HG02763 (cell line): ENCODE results near the gene RESP18.

ENCODE experiments used
- ATAC-seq: cut with Tn5 transposase; IDR thresholded peaks from one replicate; pipeline ENCODE4 v1.9.1; 2021; ENCODE audit warnings: mild to moderate bottlenecking, moderate library complexity; ENCODE audit not compliant: unreplicated experiment

RESP18 gene

DNA sequence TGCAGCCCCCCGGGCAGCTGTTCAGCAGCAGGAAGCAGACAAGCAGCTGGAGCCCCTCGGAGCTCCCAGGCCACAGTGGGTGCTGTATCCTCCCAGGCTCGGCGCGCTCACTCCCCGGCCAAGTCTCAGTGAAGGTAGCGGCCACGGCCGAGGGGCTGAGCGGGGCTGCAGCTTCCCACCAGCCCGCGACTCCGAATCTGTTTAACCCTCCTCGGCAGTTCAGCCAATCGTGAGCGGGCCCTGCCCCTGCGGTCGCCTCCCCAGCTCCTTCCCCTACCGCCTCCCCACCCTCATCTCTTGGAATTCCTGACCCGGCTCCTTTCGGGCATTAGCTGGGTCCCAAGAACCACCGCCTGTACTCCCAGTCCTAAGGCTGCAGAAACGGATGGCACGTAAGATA lies at the start of gene RESP18:
TSS of gene RESP18 (minus strand) at position 203 of the 400 bp plus-strand sequence.
- ATAC-seq = no peak

DNA sequence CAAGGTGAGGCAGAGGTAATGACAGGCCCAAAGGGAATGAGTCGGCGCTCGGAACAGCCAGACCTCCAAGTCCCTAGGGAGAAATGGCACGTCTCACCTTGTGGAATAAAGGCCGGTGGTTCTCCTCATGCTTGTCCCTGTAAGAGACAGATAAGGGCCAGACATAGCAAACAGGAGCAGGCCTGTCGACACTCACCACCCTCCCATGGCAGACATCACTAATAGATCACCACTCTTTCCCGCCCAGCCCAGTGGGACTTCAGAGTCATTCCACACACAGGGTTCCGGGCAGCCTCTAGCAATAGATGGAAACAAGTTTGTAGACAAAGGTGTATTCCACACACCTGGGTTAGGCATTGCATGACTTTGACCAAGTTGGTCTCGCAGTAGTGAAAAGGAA lies 48.9 kb upstream of the RESP18 start:
- ATAC-seq = no peak

DNA sequence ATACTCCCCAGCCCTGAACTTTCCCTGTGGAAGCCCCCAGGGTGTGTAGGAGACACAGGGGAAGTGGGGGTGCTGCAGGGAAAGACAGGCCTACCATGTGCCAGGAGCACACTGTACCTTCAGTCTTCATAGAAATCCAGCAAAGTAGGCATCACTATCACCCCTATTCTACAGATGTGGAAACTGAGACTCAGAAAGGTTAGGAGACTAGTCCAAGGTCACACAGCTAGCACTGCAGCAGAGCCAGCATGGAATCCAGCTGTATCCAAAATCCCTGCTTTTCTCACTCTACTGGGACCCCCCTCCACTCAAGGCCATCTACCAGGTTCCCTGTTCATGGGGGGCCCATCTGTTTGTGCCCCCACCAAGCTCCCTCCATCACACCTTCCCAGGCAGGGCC lies 48.4 kb upstream of the RESP18 start:
- ATAC-seq = no peak

DNA sequence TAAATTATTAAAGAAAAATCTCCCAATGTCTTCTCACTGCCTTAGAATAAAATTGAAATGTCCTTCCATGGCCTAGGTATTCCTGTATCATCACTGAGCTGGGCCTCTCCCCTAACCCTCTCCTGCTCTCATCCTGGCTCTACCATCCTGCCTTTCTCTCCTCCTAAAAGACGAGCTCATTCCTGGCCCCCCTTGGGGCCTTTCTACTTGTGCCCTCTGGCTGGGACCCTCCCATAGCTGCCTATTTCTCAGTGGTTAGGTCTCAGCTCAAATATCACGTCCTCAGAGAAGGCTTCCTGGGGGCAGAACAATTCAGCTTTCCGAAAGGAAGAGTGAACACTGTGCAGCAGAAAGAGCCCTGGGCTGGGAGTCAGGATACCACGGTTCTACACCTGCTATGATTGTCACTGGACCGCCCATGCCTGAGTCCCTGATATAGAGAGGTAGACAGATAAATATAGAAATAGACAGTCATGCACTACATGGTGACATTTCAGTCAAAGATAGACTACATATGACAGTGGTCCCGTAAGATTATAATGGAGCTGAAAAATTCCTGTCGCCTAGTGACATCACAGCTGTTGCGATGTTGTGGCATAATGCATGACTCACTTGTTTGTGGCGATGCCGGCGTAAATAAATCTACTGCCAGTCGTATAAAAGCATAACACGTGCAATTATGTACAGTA lies 45.8 kb upstream of the RESP18 start:
- no peak for ATAC-seq

DNA sequence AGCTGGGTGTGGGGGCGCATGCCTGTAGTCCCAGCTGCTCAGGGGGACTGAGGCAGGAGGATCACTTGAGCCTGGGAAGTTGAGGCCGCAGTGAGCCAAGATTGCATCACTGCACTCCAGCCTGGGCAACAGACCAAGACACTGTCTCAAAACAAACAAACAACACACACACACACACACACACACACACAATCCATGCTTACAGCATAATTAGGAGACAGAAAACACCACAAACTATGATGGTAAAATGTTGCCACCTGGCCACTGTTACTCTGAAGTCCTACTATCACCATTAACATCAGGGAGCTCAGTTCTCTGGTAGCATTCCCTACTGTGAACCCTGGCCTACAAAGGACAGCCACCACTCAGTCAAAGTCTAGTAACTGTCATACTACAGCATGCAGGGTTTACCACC lies 36.9 kb upstream of the RESP18 start:
- no peak for ATAC-seq

DNA sequence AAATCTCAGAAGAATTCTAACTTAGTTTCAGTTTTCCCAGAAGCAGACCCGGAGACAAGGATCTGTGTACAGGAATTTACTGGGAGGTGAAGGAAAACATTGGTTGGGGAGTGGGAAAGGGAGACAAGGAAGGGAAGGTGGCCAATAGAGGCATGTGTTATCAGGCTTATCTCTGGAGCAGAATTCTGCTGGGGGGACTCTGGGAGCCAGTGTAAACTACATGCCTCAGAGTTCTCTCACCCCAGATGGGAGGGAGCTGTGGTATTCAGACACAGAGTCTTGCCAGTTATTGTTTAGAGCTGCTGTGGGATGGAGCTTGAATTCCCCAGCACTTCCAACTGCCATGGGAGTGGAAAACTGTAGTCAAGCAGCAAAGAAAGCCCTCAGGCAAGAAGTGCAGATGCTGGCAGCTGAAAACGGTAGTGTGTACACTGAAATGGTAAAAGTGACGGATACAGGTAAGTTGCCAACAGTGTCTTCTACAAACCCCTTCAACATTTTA lies 36.2 kb upstream of the RESP18 start:
- no peak for ATAC-seq

DNA sequence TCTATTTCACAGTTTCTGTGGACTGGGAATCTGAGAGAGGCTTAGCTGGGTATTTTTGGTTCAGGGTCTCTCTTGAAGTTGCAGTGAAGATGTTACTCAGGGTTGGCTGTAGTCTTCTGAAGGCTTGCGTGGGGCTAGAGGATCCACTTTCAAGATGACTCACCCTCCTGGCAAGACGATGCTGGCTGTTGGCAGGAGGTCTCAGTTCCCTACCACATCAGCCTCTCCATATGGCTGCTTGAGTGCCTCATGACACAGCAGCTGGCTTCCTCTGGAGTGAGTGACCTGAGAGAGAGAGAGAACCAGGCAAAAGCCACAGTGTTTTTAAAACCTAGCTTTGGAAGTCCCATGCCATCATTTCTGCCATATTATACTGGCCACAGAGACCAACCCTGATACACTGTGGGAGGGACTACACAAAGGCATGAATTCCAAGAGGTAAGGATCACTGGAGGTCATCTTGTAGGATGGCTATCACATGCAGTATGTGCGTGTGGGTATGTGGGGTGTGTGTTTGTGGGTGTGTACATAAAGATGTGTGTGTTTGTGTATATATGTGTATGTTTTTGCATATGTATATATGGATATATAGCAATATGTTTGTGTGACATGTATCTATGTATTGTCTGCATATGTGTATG lies 30.1 kb upstream of the RESP18 start:
- ATAC-seq = no peak

DNA sequence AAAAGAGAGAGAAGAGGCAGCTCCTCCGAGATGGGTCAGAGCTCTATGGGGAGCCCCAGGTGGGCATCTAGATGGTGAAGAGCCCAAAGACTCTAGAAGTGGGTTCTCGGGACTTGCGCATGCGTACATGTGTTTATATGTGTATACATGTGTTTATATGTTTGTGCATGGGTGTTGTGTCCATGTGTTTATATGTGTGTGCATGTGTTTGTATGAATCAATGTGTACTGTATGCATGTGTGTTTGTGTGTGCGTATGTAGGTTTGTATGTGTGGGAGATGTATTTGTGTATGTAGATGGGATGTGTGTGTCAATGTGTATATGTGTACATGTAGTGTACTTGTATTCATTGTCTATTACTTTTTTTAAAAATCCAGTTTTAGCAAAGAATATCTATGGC lies 29.5 kb upstream of the RESP18 start:
- ATAC-seq = no peak

DNA sequence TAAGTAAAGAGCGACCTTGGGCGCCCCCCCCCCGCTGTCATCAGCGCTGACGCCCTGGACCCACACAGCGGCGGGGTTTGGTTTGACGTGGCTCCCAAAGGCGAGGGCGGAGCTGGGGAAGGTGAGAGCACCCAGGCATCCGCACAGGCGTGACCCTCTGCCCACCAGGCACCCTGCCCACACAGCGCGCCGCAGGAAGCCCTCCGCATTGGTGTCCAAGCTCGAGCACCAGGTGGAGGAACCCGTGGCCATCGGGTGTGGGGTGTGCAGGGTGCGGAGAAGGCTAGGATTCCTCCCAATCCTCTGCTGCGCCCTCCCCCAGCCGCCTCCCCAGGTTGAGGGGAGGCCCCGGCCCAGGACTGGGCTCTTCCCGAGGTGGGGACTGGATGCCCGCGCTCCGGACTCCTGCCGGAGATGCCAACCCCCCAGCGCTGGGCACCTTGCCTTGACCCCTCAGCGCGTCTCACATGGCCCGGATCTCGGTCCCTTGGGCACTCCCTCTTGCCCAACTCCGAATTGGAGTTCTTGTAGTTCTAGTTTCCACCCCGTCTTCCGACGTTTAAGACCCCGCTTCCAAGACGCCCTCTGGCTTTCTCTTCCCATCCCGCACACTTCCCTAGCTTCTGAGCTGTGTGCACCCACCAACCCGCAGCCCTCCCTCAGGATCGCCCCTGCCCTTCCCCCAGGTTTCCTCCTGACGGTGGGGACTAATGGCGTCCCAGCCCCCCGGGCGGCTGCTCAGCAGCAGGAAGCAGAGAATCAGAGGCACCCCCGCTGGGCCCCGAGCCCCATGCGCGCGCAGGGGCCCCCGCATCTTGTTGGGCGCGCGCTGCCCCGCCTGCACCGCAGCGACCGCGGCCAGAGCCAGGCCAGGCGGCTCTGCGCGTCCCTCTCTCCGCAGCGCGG lies 25.9 kb upstream of the RESP18 start:
- no peak for ATAC-seq

DNA sequence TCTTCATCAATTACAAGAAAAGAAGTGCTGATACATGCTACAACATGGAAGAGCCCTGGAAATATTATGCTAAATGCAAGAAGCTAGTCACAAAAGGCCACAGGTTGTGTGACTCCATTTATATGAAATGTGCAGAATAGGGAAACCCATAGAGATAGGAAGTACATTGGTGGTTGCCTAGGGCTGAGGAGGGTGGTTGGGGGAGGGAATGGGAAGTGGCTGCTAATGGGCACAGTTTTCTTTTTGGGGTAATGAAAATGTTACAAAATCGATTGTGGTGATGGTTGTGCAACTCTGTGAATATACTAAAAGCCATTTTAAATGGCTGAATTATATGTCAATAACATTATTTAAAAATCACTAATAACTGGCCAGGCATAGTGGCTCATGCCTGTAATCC lies 24.3 kb upstream of the RESP18 start:
- ATAC-seq = no peak

DNA sequence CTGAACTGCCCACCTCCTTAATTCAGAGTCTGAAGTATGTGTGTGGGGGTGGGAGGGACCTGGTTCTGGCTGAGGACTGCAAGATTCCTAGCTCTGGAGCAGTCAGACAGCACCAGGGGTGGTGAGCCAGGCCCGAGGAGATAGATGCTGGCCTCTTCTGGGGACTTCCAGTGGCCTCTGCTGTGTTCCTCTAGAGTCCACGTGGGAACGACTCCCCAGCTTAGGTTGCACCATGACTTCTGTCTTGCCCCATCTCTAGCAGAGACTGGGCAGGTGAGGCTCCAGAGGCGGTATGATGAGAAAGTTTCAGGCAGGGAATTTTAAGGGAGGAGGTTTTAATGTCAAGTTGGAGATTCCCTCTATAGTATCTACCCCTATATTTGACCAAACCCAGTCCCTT lies 22.0 kb upstream of the RESP18 start:
- no peak for ATAC-seq

DNA sequence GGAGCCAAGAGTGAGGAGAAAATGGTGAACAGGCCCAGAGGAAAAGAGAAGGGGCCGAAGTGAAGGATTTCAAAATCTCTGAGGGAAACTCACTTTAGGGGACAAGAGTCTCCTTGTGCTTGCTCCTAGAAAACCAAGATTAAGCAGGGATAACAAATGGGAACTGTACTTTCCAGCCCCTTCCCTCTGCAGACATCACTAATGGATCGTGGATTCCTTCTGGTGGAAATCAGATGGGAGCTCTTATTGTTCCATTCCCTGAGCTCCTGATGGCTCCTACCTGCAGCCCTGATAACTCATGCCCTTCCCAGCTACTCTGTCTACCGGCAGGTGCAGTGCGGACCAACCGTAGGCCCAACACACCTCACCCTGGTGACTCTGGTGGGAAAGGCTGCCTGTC lies 20.6 kb upstream of the RESP18 start:
- no peak for ATAC-seq

DNA sequence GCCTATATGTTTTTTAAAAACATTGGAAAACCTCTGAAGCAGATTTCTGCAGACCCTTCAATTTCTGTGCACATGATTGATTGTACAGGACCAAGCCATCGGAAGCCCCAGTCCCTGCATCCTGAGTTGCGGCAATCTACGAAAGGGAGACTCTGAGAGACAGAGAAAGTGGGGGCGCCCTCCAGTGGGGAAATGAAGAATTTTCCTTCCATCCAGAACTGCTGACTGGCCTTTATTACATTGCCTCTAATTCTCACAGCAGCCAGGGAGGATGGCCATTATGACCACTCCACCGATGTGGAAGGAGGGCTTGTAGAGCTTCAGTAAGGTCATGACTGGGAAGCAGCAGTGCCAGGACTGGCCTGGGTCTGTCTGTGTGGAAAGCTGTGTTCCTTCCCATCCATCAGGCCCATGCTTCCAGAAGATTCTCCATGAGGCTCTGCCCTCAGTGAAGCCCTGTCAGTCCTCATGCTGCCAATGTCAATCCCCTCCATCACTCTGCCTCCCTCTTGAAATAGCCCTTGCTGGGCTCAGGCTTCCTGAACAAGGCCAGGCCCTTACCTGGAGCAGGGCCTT lies 20.0 kb upstream of the RESP18 start:
- ATAC-seq = no peak

DNA sequence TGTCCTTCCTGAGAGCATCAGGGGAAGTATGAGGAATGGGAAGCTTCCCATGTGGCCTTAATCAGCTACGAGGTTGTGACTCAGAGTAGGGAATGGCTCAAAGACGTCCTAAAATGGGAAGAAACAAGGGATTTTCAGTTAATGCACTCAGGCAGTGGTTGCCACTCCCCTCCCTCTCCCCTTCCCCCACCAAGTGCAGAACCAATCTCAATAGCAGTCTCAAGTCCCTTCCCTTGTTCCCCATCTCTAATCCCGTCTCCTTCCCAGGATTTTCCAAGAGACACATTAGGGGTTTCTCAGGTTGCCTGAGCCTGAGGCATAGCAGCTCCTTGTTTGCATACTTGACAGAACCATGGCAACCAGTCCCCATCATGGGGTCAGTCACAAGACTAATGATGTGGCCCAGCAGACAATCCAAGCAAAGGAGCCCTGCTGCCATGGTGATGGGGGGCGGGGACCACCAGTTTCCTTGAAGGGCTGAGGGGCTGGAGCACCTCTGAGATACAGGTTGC lies 18.2 kb upstream of the RESP18 start:
- no peak for ATAC-seq

DNA sequence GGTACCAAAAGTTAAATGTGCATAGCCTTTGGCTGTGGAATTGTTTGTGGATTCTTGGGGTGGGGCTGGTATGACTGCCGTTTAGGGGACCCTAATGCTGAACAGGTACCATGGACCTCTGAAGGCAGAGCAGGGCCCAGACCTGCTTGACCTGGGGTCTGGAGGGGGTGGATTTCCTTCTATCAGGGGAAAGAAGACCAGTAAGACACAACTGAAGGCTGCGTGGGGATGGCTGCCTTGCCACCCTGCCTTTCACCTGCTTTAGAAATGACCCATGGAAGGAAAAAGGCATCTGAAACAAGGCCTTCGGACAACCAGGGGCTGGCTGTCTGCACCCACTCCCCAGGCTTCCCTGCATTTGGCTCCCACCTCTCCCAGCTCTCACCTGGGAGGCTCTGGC lies 17.7 kb upstream of the RESP18 start:
- no peak for ATAC-seq

DNA sequence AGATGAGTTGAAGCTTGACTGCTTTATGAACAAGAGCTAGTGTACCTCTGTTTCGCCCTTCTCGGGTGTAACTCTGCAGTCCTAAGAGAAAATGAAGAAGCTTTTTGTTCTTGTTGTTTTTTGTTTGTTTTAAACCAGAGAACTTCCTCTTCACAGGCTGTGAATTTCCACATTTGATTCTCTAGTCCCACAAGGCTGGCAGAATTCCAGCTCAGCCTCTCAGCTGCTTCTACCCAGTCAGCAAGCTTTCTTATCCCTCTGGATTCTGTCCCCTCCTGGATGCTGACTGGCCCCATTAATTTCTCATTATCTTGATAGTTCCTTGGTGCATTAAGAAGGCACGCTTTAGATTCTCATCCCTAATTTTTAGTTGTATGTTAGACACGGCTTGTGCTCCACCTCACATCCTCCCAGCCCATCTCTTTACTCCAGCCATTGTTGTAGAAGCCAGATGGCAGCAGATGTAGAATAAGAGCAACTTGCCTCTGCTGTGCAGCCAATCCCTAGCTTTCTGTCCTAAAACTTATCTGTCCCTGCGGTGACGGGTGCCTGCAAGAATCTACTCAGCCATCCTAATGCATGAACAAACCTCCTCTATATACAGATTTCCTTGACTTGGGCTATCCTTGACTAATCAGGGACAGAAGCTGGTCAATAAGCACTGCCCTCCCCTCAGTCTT lies 12.3 kb upstream of the RESP18 start:
- no peak for ATAC-seq

DNA sequence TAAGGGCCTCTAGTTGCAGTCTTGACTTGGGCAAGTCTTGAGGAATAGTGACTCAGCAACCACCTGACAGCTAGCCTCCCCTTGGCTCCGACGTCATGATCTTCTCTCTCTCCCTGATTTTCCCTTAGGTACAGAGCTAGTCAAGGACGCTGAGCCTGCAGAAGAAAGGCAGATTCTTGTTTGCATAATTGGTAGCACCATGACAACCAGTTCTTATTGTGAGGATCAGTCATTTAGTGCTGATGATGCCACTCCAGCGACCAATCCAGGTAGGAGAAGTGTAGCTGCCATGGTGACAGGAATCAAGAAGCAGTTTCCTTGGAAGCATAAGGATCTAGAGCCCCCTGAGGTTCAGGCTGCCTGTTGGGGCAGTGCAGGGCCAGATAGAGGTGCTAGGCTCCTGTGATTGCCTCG lies 2.8 kb upstream of the RESP18 start:
- ATAC-seq = no peak

DNA sequence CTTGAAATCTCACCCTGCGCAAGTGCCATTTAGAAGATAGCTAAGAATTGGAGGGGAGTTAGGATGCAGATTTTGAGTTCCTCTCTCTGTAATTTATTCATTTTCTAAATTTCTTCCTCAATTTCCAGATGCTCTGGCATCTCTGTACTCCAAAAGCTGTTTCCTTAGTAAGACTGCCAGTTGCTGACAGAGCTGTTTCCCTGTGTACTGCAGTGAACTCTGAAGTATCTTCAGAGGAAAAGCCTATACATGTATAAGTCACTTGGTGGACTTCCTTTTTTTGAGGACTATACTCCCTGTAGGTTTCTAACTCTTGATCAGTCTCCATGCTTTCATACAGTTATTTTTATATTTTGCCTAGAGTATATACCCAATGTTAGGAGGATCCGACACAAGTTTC lies 1.5 kb upstream of the RESP18 start:
- no peak for ATAC-seq

DNA sequence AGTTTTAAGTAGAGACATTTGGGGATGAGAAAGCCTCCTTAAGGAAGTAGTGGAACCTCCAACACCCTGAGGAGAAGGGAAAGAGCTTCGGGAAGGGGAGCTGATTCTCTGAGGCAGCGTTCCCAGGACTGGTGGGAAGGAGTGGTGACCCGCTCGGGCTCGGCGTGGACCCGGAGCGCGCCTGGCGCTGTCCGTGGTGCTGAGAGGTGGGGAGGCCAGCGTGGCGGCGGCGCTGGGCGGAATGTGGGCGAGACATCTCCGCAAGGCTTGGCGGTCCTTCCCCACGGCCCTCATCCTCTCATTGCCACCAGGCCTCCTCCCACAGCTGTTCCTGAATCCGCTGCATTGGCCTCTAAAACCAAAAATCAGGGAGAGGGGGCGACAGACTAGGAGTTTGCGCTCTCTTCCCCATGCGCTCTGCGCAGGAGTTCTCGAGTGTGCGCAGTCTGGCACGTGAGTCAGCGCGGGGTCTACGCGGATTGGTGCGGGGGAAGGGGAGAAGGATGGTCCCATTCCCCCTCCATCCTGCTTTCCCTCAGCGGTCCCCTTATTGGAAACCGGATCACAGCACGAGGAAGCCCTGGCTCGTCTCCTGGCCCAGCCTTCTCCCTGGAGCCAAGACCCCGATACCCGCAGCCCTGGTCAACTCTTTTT lies 857 bp downstream of the RESP18 start:
- ATAC-seq = no peak

DNA sequence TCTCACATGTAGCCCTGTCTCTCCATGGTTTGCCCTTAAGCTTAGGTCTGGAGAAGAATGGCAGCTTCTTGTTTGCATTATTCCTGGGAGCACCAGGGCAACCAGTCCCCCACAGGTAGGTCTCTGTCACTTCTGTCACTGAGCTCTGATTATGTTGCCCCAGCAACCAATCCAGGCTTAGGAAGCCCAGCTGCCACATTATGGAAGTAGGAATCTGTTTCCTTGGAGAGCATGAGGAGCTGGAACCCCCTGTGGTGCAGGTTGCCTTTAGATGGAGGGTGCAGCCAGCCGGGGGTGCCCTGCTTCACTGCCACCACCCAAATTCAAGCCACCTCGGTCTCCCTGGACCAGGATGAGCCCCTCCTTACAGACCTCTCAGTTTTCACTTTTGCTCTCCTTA lies 4.8 kb downstream of the RESP18 start:
- no peak for ATAC-seq
